H9 (cell line): ENCODE measurements around the gene ADSL. TPM values are rescaled to one million over a fixed set of nuclear protein-coding genes. Genes with fewer than 3 reads are reported as not detected.

Experiments used
- DNase-seq: peaks from one replicate; pipeline ENCODE4 v3.0.0-alpha.2; 2017
- H2AFZ ChIP-seq: one replicate; pipeline ENCODE4 v1.6.1; 2013; ENCODE audit warnings: mild to moderate bottlenecking, low read length, control low read depth, moderate library complexity
- H2AK5ac ChIP-seq: 2 replicates; pipeline ENCODE4 v1.6.1; 2013; ENCODE audit warnings: low read length, control low read depth, mixed read lengths; ENCODE audit not compliant: insufficient read length
- H2BK120ac ChIP-seq: one replicate; pipeline ENCODE4 v1.6.1; 2013; ENCODE audit warnings: low read depth, mild to moderate bottlenecking, low read length, control low read depth, inconsistent platforms; ENCODE audit not compliant: poor library complexity, severe bottlenecking
- H2BK12ac ChIP-seq: 2 replicates; pipeline ENCODE4 v1.6.1; 2013; ENCODE audit warnings: low read length, control low read depth, mixed read lengths, low read depth; ENCODE audit not compliant: insufficient read length
- H2BK15ac ChIP-seq: 2 replicates; pipeline ENCODE4 v1.6.1; 2013; ENCODE audit warnings: low read depth, low read length, control low read depth
- H2BK20ac ChIP-seq: one replicate; pipeline ENCODE4 v1.6.1; 2013; ENCODE audit warnings: low read depth, mild to moderate bottlenecking, low read length, control low read depth, inconsistent platforms; ENCODE audit not compliant: poor library complexity, severe bottlenecking
- H2BK5ac ChIP-seq: 2 replicates; pipeline ENCODE4 v1.6.1; 2013; ENCODE audit warnings: low read length, control low read depth, mixed read lengths; ENCODE audit not compliant: insufficient read length
- H3K14ac ChIP-seq: 2 replicates; pipeline ENCODE4 v1.6.1; 2013; ENCODE audit warnings: low read length, control low read depth; ENCODE audit not compliant: insufficient read depth
- H3K18ac ChIP-seq: 2 replicates; pipeline ENCODE4 v1.6.1; 2013; ENCODE audit warnings: low read depth, mild to moderate bottlenecking, mixed read lengths, low read length, control low read depth; ENCODE audit not compliant: insufficient read length
- H3K23ac ChIP-seq: 2 replicates; pipeline ENCODE4 v1.6.1; 2013; ENCODE audit warnings: low read length, control low read depth, mixed read lengths, low read depth; ENCODE audit not compliant: insufficient read length
- H3K23me2 ChIP-seq: 2 replicates; pipeline ENCODE4 v1.6.1; 2013; ENCODE audit warnings: low read depth, mild to moderate bottlenecking, mixed read lengths, low read length, control low read depth; ENCODE audit not compliant: insufficient read length, poor library complexity, severe bottlenecking
- H3K27ac ChIP-seq: 2 replicates; pipeline ENCODE4 v1.5.1; 2013; ENCODE audit warnings: low read length, control low read depth, mixed read lengths, low read depth; ENCODE audit not compliant: insufficient read length
- H3K27me3 ChIP-seq: 2 replicates; pipeline ENCODE4 v1.6.1; 2013; ENCODE audit warnings: low read length, control low read depth, inconsistent platforms; ENCODE audit not compliant: insufficient read depth
- H3K4ac ChIP-seq: 2 replicates; pipeline ENCODE4 v1.6.1; 2013; ENCODE audit warnings: low read depth, mild to moderate bottlenecking, control low read depth, inconsistent platforms, low read length, moderate library complexity
- H3K4me1 ChIP-seq: 2 replicates; pipeline ENCODE4 v1.6.1; 2013; ENCODE audit warnings: low read length, control low read depth, inconsistent platforms; ENCODE audit not compliant: insufficient read depth
- H3K4me2 ChIP-seq: 2 replicates; pipeline ENCODE4 v1.6.1; 2013; ENCODE audit warnings: low read length, control low read depth, mixed read lengths; ENCODE audit not compliant: insufficient read length, insufficient read depth
- H3K56ac ChIP-seq: 2 replicates; pipeline ENCODE4 v1.6.1; 2013; ENCODE audit warnings: low read depth, mild to moderate bottlenecking, mixed read lengths, low read length, control low read depth; ENCODE audit not compliant: insufficient read length
- H3K79me1 ChIP-seq: 2 replicates; pipeline ENCODE4 v1.6.1; 2013; ENCODE audit warnings: low read depth, mild to moderate bottlenecking, moderate library complexity, low read length, control low read depth, inconsistent platforms; ENCODE audit not compliant: insufficient read depth, poor library complexity, severe bottlenecking
- H3K79me2 ChIP-seq: 2 replicates; pipeline ENCODE4 v1.6.1; 2013; ENCODE audit warnings: low read length, control low read depth, inconsistent platforms; ENCODE audit not compliant: insufficient read depth
- H3K9ac ChIP-seq: 2 replicates; pipeline ENCODE4 v1.6.1; 2013; ENCODE audit warnings: low read length, control low read depth, mixed read lengths; ENCODE audit not compliant: insufficient read length; ENCODE audit errors: extremely low read depth
- H3K9me3 ChIP-seq: one replicate; pipeline ENCODE4 v1.6.1; 2013; ENCODE audit warnings: low read depth, low read length, inconsistent platforms; ENCODE audit not compliant: control insufficient read depth
- H3T11ph ChIP-seq: one replicate; pipeline ENCODE4 v1.6.1; 2013; ENCODE audit warnings: mild to moderate bottlenecking, low read length, control low read depth, inconsistent platforms
- H4K20me1 ChIP-seq: one replicate; pipeline ENCODE4 v1.6.1; 2013; ENCODE audit not compliant: control insufficient read depth, insufficient read length, insufficient read depth
- H4K5ac ChIP-seq: 2 replicates; pipeline ENCODE4 v1.6.1; 2013; ENCODE audit warnings: low read depth, mild to moderate bottlenecking, mixed read lengths, low read length, control low read depth; ENCODE audit not compliant: insufficient read length
- H4K8ac ChIP-seq: replicated peaks from 2 replicates; pipeline ENCODE4 v1.6.1; 2013; ENCODE audit warnings: low read length, control low read depth, mixed read lengths, low read depth; ENCODE audit not compliant: insufficient read length
- H4K91ac ChIP-seq: 2 replicates; pipeline ENCODE4 v1.6.1; 2013; ENCODE audit warnings: low read depth, mild to moderate bottlenecking, moderate library complexity, mixed read lengths, low read length, control low read depth; ENCODE audit not compliant: insufficient read length
- H3K27ac Mint-ChIP-seq, 3 experiments: 2 replicates in 2 of 3; 3 replicates in 1 of 3; pipeline ENCODE4 v1.8.0; 2020 to 2021; ENCODE audit warnings: mixed read lengths in 3 of 3, mild to moderate bottlenecking in 1 of 3, moderate library complexity in 1 of 3
- H3K27me3 Mint-ChIP-seq: 2 replicates; pipeline ENCODE4 v1.8.0; 2021; ENCODE audit warnings: low read depth, mild to moderate bottlenecking, moderate library complexity, mixed read lengths
- H3K36me3 Mint-ChIP-seq, 3 experiments: 2 replicates in 2 of 3; 3 replicates in 1 of 3; pipeline ENCODE4 v1.8.0; 2020 to 2021; ENCODE audit warnings: low read depth in 3 of 3, mixed read lengths in 3 of 3; ENCODE audit not compliant: insufficient read depth in 1 of 3
- H3K4me1 Mint-ChIP-seq, 2 experiments: 2 replicates each; pipeline ENCODE4 v1.8.0; 2020; ENCODE audit warnings: mixed read lengths in 2 of 2
- H3K4me3 Mint-ChIP-seq, 2 experiments: 2 replicates in 1 of 2; 3 replicates in 1 of 2; pipeline ENCODE4 v1.8.0; 2020 to 2021; ENCODE audit warnings: mild to moderate bottlenecking in 2 of 2, mixed read lengths in 2 of 2, moderate library complexity in 1 of 2
- H3K9me3 Mint-ChIP-seq, 2 experiments: 2 replicates in 1 of 2; 3 replicates in 1 of 2; pipeline ENCODE4 v1.8.0; 2020; ENCODE audit warnings: mild to moderate bottlenecking in 2 of 2, mixed read lengths in 2 of 2, moderate library complexity in 1 of 2
- WGBS: extraction: QIAGEN DNeasy Blood & Tissue Kit; methylation state at CpG from one replicate; pipeline ENCODE4 v1.1.7; 2013; ENCODE audit warnings: missing lambda C conversion rate, low lambda C conversion rate, mixed read lengths; ENCODE audit not compliant: insufficient read length; ENCODE audit errors: extremely low coverage; 5-methylcytosine and 5-hydroxymethylcytosine counted together
- total RNA-seq: library from RNA; stranded (reverse); gene quantifications from 2 replicates; pipeline ENCODE4 v1.2.1, GENCODE V29; 2021
- TF ChIP-seq, protein P1 (sequence below): fragments of 200-600 bp; sonication (generic); conservative IDR thresholded peaks from 3 replicates; pipeline ENCODE4 v1.8.0; 2021; ENCODE audit warnings: antibody characterized with exemption, mild to moderate bottlenecking

ADSL gene
- total RNA-seq, 1 experiment from 2014 or later = 175 TPM

DNA sequence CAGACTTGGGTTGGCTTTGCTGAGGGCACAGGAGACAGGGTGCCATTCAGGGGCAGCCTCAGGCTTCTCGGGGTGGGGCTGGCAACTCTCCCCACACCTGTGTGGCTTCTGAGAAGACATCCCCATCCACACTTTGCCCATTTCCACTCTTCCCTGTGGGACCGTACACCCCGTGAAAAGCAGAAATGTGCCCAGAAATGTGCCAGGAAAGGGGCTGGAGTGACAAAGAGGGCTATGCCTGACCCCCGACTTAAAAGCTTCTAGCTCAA lies 74.7 kb downstream of the ADSL start:
- no peaks in the 10 kb centered on the region for H3K23me2 ChIP-seq
- no peaks in the 10 kb centered on the region for H3K79me2 ChIP-seq
- no peak overlapping the region for H3K9ac ChIP-seq
- no peak overlapping the region for H3K4ac ChIP-seq
- no peak overlapping the region for H4K8ac ChIP-seq
- no peak overlapping the region for H2BK5ac ChIP-seq
- no peak overlapping the region for H3K4me2 ChIP-seq
- no peak overlapping the region for H2AK5ac ChIP-seq
- no peak overlapping the region for H2BK12ac ChIP-seq
- no peaks in the 10 kb centered on the region for H3K4me1 ChIP-seq
- H3K18ac ChIP-seq = no peak overlapping the region
- H3K79me1 ChIP-seq = no peaks in the 10 kb centered on the region
- 0 out of 4 replicates have a peak, but pooled peaks cover 0 to 6% of the 10 kb centered on the region in 2 experiments for H3K4me1 Mint-ChIP-seq
- H3K27ac Mint-ChIP-seq = no peak overlapping the region; a peak in 1 of 7 replicates
- no peak overlapping the region for H3K14ac ChIP-seq
- H3K9me3 Mint-ChIP-seq = no peaks in the 10 kb centered on the region
- H3K36me3 Mint-ChIP-seq = peaks cover 11 to 46% (median 46%) of the 10 kb centered on the region in 3 experiments
- DNase-seq = no peak
- H4K20me1 ChIP-seq = no peaks in the 10 kb centered on the region
- no peak overlapping the region for H2BK120ac ChIP-seq
- H4K91ac ChIP-seq = no peak overlapping the region
- no peak overlapping the region for H3K56ac ChIP-seq
- H3K4me3 Mint-ChIP-seq = no peak overlapping the region
- no peaks in the 10 kb centered on the region; the same call in 1 of the 2 replicates for H3K27me3 Mint-ChIP-seq
- no peak overlapping the region for H4K5ac ChIP-seq
- TF ChIP-seq, protein P1, sequence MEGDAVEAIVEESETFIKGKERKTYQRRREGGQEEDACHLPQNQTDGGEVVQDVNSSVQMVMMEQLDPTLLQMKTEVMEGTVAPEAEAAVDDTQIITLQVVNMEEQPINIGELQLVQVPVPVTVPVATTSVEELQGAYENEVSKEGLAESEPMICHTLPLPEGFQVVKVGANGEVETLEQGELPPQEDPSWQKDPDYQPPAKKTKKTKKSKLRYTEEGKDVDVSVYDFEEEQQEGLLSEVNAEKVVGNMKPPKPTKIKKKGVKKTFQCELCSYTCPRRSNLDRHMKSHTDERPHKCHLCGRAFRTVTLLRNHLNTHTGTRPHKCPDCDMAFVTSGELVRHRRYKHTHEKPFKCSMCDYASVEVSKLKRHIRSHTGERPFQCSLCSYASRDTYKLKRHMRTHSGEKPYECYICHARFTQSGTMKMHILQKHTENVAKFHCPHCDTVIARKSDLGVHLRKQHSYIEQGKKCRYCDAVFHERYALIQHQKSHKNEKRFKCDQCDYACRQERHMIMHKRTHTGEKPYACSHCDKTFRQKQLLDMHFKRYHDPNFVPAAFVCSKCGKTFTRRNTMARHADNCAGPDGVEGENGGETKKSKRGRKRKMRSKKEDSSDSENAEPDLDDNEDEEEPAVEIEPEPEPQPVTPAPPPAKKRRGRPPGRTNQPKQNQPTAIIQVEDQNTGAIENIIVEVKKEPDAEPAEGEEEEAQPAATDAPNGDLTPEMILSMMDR = no peak
- no peak overlapping the region for H3K27ac ChIP-seq
- H3T11ph ChIP-seq = no peak overlapping the region
- no peaks in the 10 kb centered on the region for H3K27me3 ChIP-seq
- H3K23ac ChIP-seq = no peak overlapping the region
- no peak overlapping the region for H2AFZ ChIP-seq
- no CpG with 5 or more reads among the region's 4 CpGs for WGBS
- H2BK20ac ChIP-seq = no peak overlapping the region
- H3K9me3 ChIP-seq = no peaks in the 10 kb centered on the region
- no peak overlapping the region for H2BK15ac ChIP-seq
